SW 1271 (cell line): ENCODE results near the gene ZP1.

Experiments
- DNase-seq, 2 experiments: peaks; one replicate each; lab custom pipeline; 2025; lab: John Stamatoyannopoulos, UW

The ZP1 gene

DNA sequence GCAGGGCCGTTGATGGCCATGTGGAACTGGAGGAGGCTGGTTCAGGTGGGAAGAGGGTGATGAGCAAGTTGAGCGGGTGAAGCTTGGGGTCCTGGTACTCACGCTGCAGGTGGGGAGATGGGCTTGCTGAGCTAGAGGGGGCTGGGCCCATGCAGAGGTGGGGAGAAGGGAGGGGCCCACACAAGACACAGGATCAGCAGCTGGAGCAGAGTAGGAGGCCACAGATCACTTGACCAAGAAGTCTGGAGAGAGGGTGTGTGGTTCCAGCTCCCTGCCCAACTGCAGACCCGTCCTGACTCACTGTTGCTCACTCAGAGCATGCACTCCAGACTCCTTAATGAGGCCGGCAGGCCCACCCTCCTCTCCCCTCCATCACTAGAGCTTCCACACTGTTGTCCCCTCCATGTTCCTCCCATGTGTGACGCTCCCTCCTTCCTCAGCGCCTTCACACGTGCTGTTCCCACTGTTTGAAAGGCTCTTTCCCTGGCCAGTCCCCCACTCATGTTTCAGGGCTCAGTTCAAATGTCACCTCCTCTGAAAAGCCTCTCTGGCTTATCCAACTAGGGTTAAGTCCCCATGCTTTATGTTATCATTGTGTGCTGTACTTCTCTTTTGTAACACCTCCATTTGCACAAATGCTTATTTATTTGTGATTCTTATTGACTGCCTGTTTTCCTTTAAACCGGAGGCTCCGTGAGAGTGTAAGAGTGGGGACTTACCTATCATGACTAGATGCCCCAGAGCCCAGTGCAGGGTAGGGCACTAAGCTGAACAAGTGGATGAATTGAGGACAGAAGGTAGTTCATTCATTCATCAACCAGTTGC lies 23.1 kb upstream of the ZP1 start:
- no peak for DNase-seq

GRCh38 chr11:60844870-60845221 lies 22.5 kb upstream of the ZP1 start:
- DNase-seq, result no peak

- no peak for DNase-seq
Observed at GRCh38 chr11:60845338-60845737, 22.0 kb upstream of the ZP1 start.

DNA sequence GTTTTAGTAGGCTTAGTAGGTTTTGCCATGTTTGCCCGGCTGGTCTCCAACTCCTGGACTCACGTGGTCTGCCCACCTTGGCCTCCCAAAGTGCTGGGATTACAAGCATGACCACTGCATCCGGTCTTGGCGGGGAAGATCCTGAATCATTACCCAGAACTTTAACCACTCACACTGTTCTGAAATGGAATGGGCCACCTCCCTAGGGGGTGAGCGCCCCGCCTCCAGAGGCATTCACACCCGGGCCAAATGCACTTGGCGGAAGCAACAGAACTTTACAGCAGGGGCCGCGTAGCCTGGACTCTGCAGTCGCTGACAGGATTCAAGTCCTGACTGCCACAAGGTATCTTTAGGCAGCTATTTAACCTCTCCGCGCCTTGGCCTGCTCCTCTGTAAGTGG lies 20.1 kb upstream of the ZP1 start:
- DNase-seq, result no peak

DNA sequence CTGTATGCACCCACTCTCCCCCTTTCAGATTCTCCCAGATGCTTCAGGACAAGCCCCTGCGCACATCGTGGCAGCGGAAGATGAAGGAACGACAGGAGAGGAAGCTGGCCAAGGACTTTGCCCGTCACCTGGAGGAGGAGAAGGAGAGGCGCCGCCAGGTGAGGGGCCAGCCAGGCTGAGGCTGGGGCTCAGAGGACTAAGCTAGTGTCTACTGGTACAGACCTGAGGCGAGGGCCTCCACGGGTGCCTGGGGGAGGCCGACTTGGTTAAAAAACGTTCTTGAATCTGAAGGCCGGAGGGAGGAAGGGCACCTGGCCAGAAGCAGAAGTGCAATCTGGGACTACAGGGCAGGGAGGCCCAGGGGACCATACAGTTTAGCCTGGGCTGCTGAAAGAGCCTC lies 19.4 kb upstream of the ZP1 start:
- no peak for DNase-seq

GRCh38 chr11:60848714-60849151 lies 18.6 kb upstream of the ZP1 start:
- no peak for DNase-seq

DNA sequence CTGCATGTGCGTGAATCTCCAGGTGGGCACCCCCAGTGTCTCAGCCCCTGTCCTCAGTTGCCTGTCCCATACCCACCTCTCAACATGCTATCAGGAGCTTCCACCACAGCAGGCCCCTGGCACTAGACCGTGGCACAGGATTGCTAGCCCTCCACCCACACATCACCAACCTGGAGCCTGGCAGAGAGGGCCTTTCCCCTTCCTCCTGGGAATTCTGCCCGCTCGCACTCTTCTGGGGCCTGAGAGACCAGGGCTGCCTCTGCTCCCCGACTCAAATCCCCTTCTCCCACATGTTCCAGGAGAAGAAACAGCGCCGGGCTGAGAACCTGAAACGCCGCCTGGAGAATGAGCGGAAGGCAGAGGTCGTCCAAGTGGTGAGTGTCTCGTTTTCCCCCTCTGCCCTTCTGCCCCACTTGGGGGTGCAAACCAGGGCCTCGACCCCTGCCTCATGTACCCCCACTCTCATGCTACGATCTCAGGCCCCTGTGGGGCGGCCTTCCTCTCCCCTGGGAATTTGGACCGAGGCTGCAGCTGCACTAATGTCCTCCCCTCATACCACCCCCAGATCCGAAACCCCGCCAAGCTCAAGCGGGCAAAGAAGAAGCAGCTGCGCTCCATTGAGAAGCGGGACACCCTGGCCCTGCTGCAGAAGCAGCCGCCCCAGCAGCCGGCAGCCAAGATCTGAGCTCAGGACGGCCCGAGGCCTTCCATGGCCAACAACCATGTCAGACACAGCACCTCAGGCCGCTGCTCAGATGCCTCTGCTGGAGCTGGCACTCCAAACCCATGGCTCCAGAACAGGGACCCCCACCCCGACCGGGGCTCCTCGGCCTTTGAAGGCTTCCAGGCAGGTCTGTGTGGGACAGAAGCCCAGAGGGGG lies 17.5 kb upstream of the ZP1 start:
- DNase-seq, result no peak

DNA sequence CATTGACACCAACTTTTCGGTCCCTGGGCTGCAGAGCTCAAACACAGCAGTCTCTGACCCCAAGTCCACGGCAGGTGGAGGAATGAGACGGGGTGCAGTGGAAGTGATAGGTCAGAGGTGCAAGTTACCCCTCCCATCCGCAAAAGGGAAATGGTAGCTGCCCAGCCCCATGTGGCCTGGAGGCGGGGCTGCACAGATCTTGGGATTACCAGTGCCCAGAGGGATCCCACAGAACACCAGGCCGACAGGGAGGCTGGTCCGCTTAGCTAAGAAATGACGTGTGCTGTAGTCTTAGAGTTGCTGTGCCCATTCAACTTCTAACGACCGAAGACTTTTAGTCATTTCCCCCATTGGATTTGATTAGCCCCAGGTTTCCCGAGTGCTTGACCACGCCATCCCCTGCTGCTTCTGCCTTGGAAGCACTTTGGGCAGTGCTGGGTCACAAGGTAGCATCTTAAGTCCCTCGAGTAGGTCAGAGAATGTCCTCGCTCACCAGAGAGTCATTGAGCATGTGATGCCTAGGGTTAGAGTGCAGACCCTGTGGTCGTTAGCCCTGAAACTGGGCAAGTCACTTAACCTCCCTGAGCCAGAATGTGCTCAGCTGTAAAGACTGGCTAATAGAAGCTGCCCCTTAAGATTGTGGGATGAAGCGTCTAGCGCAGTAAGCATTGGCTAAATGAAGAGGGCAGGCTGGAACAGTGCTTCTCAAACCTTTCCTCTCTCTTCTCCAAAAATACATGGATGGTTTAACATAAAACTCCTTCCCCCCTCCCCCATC lies 15.8 kb upstream of the ZP1 start:
- DNase-seq, result no peak

DNA sequence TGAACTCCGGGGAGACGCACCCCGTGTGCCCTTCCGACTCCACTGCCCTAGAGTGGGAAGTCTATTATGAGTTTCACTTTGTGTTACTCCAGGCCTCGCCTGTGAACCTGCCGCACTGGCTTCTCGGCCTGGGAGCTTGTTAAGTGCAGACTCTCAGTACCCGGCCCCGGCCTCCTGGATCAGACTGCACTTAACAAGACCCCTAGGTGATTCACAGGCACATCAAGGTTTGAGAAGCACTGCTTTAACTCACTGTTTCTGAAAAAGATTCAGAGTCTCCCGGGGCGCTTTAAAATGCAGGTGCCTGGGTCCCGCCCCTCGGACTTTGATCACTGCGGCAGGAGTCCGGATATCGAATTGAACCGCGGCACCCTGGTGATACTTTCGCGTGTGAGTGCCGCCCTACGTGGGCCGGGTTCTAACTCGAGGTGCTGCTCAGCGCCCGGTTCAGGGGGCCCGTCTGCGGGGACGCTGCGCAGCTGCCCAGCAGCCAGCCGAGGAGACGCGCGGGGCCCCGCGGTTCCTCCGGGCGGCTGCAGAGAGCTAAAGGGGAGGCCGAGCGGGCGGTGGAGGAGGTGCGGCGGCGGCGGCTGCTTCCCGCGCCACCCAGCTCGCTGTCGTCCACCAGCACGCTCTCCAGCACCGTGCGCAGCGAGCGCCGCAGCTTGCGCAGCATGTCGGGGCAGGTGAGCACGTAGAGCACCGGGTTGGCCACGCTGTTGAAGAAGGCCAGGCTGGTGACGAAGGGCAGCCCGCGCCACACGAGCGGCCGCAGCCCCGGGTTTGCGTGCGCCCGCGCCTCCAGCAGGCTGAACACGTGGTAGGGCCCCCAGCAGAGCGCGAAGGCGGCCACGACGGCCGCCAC lies 15.0 kb upstream of the ZP1 start:
- no peak for DNase-seq

DNA sequence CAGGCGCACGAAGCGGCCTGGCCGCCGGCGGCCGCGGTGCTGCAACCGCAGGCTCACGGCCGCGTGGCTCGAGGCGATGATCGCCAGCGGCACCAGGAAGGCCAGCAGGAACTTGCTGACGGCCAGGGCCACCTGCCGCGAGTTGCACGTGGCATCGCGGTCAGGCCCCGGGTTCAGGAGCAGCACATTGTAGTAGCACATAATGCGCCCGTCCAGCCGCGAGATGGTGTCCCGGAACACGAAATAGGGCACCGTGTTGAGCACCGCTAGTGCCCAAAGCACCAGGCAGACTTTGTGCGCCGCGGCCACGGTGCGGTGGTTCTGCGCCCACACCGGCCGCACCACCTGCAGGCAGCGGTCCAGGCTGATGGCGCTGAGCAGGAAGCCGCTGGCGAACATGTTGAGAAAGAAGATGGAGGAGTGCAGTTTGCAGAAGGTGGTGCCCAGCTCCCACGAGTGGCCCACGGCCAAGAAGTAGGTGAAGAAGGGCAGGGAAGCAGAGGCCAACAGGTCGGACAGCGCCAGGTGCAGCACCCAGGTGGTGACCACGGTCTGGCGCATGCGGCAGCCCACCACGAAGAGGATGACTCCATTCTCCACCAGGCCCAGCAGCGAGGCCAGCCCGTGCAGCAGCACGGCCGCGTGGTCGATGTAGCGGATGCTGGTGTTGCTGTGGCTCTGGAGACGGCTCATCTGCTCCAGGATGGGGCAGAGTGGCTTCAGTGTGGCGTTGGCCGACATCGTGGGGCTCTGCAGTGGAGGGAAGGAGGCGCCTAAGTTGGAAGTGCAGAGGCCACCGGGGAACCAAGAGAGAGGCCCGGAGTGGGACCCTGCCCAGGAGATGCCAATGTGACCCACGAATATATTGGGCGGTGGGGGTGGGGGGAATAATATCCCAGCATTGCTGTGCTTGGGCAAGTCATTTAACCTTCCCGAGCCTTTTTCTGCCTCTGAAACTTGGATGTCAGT lies 14.1 kb upstream of the ZP1 start:
- no peak for DNase-seq

GRCh38 chr11:60854140-60854846 lies 13.0 kb upstream of the ZP1 start:
- no peak for DNase-seq

DNA sequence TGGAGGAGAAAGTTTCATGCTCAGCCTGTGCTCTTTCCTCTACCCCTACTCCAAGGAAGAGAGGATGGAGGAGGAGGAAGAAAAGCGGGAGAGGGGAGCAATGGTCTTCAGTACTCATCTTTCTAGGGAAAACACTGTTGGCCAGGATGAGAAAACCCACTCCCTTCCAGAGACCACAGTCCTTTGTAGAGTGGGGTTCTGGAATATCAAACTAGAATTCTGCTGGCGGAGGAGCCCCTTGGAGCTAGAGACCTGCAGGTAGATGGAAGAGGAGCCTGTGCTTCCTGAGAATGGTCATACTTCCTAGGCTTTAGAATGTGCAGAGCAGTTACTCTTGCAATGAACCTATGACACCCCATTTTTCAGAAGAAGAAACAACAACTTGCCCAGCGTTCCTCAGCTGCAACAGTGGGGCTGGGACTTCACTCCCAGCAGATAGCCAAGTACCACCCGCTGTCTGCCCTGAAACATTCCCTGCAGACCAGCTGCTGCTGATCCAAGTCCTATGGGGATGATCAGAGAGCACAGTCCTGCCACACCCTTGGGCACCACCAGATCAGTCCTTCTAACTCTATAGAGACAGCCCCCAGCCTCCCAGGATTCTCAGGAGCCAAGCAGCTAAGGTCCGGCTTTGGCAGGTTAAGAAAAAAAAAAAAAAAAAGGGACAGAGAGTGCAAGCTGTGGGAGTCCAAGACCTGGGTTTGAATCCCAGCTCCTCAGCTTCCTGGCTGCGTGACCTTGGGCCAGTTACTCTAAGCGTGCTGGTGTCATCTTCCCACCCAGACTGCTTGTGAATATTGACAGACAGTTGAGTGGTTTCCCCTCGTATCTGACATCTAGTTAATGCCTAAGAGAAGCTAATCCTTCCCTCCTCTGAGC lies 12.3 kb upstream of the ZP1 start:
- DNase-seq, result no peak

- DNase-seq, result no peak
Observed at GRCh38 chr11:60855726-60856633, 11.4 kb upstream of the ZP1 start, which contains the start of gene PTGDR2. Gene PTGDR2, minus strand, starts transcription at chr11:60855950. Its CDS starts 2,228 bp downstream, at chr11:60853722.

DNA sequence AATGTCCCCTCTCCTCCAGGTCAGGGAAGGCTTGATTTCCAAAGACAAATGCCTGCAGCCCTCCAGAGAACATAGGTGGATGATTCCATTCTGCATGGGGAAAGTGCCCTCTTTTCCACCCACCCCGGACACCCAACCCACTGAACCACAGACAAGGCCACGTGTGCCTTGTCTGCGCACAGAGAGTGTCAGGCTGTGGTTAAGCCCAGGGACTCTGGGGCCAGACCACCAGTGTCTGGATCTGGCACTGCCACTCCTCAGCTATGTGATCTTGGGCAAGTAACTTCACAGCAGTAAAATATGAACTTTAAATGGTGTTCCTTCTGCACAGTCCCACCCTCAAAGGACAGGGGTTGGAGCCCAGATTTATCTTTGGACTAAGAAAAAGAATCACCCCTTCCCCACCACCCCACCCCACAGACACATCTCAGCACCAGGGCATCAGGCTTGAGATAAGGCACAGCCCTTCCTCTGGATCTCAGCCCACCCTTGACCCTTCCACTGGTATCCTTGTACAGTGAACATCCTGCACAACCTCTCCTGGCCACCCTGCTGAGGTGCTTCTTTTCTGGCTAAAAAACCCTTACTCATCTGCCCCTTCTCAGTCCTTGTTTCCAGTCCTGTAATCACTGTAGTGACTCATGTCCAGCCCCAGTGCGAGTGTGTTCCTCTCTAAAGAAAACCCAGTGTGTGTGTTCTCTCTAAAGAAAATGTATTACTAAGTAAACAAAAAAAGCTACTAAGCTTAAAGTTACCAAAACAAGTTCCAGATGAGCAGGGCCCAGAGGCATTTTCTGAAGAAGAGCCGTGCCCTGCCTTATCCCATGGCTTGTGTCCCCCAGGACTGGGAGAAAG lies 9.7 kb upstream of the ZP1 start:
- DNase-seq, result no peak

DNA sequence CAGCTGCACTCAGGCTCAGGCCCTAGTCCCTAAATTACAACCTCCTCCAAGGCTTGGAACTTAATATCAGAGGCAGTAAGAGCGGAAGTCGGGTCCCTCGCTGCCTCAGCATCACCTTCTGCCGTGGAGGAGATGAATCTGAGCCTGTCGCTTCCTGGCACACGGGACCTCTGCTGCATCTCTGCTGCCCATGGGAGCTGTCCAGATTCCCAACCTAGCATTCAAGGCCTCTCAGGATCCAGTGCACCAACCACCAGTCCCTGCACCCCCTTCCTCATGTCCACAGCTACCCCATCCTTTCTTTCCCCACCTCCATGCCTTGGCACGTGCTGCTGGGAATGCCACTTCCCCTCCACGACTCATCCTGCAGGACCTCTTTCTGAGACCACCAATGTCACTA lies 9.1 kb upstream of the ZP1 start:
- DNase-seq, result no peak

- DNase-seq, result no peak
Observed at GRCh38 chr11:60858731-60859464, 8.4 kb upstream of the ZP1 start.
